Gastrocnemius medialis (tissue), 4 donors: ENCODE measurements around the gene FAM234A. TPM values are rescaled to one million over a fixed set of nuclear protein-coding genes. Genes with fewer than 3 reads are reported as not detected.

Source experiments
- ATAC-seq, 2 donors: fragments of 150-250 bp; one replicate each; pipeline ENCODE4 v1.9.1; 2016
- DNase-seq, 2 donors: peaks; one replicate each; pipeline ENCODE4 v3.0.0-alpha.2; 2019
- H3K27ac ChIP-seq, 4 donors: fragments of 200-600 bp; sonication (generic); 1 replicate in 1 of 4; 2 replicates in 3 of 4; pipeline ENCODE4 v1.5.1; 2016 to 2018; ENCODE audit warnings: mild to moderate bottlenecking in 2 of 4, moderate library complexity in 1 of 4
- H3K27me3 ChIP-seq, 3 donors: fragments of 200-600 bp; sonication (generic) in 2 of 3; 1 replicate in 1 of 3; 2 replicates in 2 of 3; pipeline versions ENCODE4 v1.5.1 to v1.6.0; 2016 to 2019; ENCODE audit warnings: mild to moderate bottlenecking in 1 of 3, moderate library complexity in 1 of 3
- H3K36me3 ChIP-seq, 2 donors: fragments of 200-600 bp; sonication (generic) in 1 of 2; one replicate each; pipeline ENCODE4 v1.5.1; 2017 to 2018
- H3K4me1 ChIP-seq, 2 donors: fragments of 200-600 bp; sonication (generic) in 1 of 2; one replicate each; pipeline ENCODE4 v1.5.1; 2016 to 2017; ENCODE audit warnings: mild to moderate bottlenecking in 2 of 2
- H3K4me3 ChIP-seq, 4 donors: fragments of 200-600 bp; sonication (generic) in 3 of 4; 1 replicate in 1 of 4; 2 replicates in 3 of 4; pipeline ENCODE4 v1.5.1; 2016 to 2019; ENCODE audit warnings: mild to moderate bottlenecking in 2 of 4
- H3K9me3 ChIP-seq, 3 donors: fragments of 200-600 bp; sonication (generic) in 2 of 3; 1 replicate in 1 of 3; 2 replicates in 2 of 3; pipeline ENCODE4 v1.5.1; 2016 to 2019
- POLR2A ChIP-seq, 2 donors: fragments of 450-650 bp; IDR thresholded peaks; one replicate each; pipeline ENCODE4 v1.6.1; 2017; ENCODE audit warnings: antibody characterized with exemption in 2 of 2, mild to moderate bottlenecking in 2 of 2, moderate library complexity in 2 of 2
- in situ Hi-C, 4 donors: fragments of 200-750 bp; cut with MboI; loops; one replicate each; pipeline versions ENCODE4 v1.15.0 to v1.8.0; 2017; ENCODE audit warnings: low sequenced_read_pairs in 4 of 4
- intact Hi-C: fragments of 100-400 bp; cut with DNase I; formaldehyde crosslinking; loops from one replicate; pipeline ENCODE4 v1.15.1; 2023; ENCODE audit warnings: low total_unique reads
- total RNA-seq, 4 donors: library from RNA; depleted of rRNA; stranded (reverse); fragments of >200 nt; gene quantifications; one replicate each; pipeline versions ENCODE4 v1.1.0 to v1.2.3, GENCODE V29; 2016
- TF ChIP-seq, protein P1 (sequence below), 5 experiments: fragments of 450-650 bp in 3 of 5; fragments of 200-600 bp in 2 of 5; sonication (generic) in 2 of 5; IDR thresholded peaks in 4 of 5; conservative IDR thresholded peaks in 1 of 5; 1 replicate in 4 of 5; 2 replicates in 1 of 5; pipeline ENCODE4 v1.5.1; 2016 to 2019; ENCODE audit warnings: antibody characterized with exemption in 5 of 5, mild to moderate bottlenecking in 3 of 5, moderate library complexity in 3 of 5

FAM234A gene
- total RNA-seq, 4 donors from 2014 or later: 85.2 to 288 (median 251) TPM

DNA sequence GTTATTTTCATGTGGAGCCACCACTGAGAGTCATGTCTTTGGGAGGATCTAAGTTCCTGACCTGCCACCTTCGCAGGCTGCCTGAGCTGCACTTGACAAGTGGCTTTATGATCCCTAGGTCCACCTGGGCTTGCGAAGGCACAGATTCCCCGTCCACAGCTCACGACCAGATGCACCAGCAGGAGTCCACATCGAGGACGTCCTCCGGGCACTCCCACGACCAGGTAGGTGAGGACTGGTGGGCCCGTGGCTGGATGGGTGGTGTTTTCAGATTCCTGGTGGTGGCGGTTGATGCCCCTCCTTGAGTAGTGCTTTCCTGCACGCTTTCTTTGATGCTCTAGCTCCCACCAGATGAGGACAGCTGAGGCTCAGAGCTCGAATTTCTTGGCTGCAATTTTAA lies 14.8 kb downstream of the FAM234A start:
- TF ChIP-seq, protein P1, sequence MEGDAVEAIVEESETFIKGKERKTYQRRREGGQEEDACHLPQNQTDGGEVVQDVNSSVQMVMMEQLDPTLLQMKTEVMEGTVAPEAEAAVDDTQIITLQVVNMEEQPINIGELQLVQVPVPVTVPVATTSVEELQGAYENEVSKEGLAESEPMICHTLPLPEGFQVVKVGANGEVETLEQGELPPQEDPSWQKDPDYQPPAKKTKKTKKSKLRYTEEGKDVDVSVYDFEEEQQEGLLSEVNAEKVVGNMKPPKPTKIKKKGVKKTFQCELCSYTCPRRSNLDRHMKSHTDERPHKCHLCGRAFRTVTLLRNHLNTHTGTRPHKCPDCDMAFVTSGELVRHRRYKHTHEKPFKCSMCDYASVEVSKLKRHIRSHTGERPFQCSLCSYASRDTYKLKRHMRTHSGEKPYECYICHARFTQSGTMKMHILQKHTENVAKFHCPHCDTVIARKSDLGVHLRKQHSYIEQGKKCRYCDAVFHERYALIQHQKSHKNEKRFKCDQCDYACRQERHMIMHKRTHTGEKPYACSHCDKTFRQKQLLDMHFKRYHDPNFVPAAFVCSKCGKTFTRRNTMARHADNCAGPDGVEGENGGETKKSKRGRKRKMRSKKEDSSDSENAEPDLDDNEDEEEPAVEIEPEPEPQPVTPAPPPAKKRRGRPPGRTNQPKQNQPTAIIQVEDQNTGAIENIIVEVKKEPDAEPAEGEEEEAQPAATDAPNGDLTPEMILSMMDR (IDR thresholded peaks at IDR 0.05 in 4 of 5, conservative IDR thresholded peaks at IDR 0.05 in 1 of 5): no peak
- TF ChIP-seq POLR2A (IDR thresholded peaks at IDR 0.05): no peak
- H3K9me3 ChIP-seq: no peaks in the 10 kb centered on the region
- H3K27me3 ChIP-seq: no peaks in the 10 kb centered on the region
- no peak overlapping the region for H3K4me3 ChIP-seq
- intact Hi-C loops (no loop called here), in situ Hi-C loops (no loop called here)
- peaks cover 1 to 4% of the 10 kb centered on the region in 2 donors for H3K4me1 ChIP-seq
- DNase-seq (no peak), ATAC-seq (no peak)
- H3K27ac ChIP-seq: no peak overlapping the region
- H3K36me3 ChIP-seq: peaks cover 0 to 39% of the 10 kb centered on the region in 2 donors

DNA sequence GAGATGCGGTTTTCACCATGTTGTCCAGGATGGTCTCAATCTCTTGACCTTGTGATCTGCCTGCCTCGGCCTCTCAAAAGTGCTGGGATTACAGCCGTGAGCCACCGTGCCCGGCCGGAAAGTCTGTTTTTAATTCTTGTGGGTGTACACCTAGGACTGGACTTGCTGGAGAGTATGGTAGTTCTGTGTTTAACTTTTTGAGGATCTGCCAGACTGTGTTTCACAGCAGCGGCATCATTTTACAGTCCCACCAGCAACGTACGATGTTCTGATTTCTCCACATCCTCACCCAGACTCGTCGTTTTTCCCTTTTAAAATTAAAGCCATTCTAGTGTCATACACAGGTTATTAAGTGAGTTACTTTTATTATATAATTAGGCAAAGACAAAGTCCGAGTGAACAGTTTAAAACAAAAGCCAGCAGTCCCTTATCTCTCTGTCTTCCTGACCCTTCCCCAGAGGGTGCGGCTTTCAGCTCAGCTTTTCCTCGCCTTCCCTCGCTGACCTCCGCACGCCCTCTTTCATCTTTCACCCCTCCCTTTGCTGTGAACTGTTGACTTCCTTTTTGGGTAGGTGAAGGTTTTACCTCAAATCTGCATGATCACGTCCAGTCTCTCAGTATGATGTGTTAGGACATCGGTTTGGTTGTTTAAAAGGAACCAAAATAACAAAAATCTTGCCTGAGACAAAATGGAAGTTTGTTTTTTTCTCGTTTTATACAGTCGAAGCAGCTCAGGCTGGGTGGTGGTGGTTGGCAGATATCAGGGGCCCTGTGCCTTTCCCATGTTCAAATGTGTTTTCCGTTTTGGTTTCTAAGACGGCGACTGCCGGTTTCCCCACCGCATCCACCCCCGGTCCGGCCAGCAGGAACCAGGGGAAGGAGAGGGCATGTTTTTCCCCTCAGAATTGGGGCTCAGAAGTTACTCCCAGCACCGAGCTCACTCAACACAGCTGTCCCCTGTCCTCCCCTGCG lies 18.0 kb downstream of the FAM234A start:
- Histone ChIP-seq H3K27me3 (no peaks in the 10 kb centered on the region), H3K36me3 (peaks cover 0 to 66% of the 10 kb centered on the region in 2 donors), H3K4me1 (no peaks in the 10 kb centered on the region), H3K9me3 (no peaks in the 10 kb centered on the region), H3K4me3 (no peak overlapping the region), H3K27ac (peak overlapping the region in 3 of 4 donors; percentile 3 to 33 (median 13))
- DNase-seq: no peak
- in situ Hi-C loops: no loop called here
- intact Hi-C loops: no loop called here
- ATAC-seq: no peak
- TF ChIP-seq POLR2A (IDR thresholded peaks at IDR 0.05): no peak
- TF ChIP-seq, protein P1 (IDR thresholded peaks at IDR 0.05 in 4 of 5, conservative IDR thresholded peaks at IDR 0.05 in 1 of 5): no peak

DNA sequence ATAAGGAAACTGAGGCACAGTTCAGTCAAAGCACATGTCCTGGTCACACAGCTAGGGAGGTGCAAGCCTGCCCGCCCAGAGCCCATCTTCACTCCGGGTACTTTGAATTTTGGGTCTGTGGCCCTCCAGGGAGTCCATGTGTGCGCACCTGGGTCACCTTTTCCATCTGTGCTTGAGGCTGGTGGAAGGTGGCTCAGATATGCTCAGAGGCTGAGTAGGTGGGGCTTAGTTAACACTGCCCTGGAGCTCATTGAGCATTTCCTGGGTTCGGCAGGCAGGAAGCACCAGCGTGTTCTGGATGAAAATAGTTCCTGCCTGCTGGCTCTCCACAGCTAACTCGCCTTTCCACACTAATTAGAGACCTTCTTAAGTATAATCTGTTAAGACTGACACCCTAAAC lies 19.2 kb downstream of the FAM234A start:
- H3K9me3 ChIP-seq: no peaks in the 10 kb centered on the region
- in situ Hi-C loops (no loop called here), intact Hi-C loops (no loop called here)
- DNase-seq (no peak), ATAC-seq (no peak)
- no peak overlapping the region for H3K27ac ChIP-seq
- no peaks in the 10 kb centered on the region for H3K27me3 ChIP-seq
- H3K4me1 ChIP-seq: no peaks in the 10 kb centered on the region
- TF ChIP-seq, protein P1 (IDR thresholded peaks at IDR 0.05 in 4 of 5, conservative IDR thresholded peaks at IDR 0.05 in 1 of 5): no peak
- no peak for TF ChIP-seq POLR2A (IDR thresholded peaks at IDR 0.05)
- H3K4me3 ChIP-seq: no peak overlapping the region
- peaks cover 0 to 63% of the 10 kb centered on the region in 2 donors for H3K36me3 ChIP-seq

DNA sequence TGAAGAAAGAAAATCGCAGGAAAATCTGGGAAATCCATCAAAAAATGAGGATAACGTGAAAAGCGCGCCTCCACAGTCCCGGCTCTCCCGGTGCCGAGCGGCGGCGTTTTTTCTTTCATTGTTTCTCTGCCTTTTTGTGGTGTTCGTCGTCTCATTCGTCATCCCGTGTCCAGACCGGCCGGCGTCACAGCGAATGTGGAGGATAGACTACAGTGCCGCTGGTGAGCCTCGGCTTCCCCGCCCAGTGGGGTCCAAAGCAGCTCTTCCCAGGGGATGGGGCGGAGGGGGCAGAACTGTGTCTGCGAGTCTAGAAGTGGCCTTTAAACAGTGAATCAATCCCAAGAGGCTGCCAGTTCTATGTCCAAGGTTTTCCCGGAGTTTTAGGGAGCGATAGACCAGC lies 19.8 kb downstream of the FAM234A start:
- Histone ChIP-seq H3K4me1 (no peaks in the 10 kb centered on the region), H3K4me3 (no peak overlapping the region), H3K27me3 (no peaks in the 10 kb centered on the region), H3K9me3 (no peaks in the 10 kb centered on the region), H3K36me3 (peaks cover 0 to 69% of the 10 kb centered on the region in 2 donors), H3K27ac (no peak overlapping the region)
- no peak for TF ChIP-seq POLR2A (IDR thresholded peaks at IDR 0.05)
- TF ChIP-seq, protein P1 (IDR thresholded peaks at IDR 0.05 in 4 of 5, conservative IDR thresholded peaks at IDR 0.05 in 1 of 5): no peak
- intact Hi-C loops (no loop called here), in situ Hi-C loops (no loop called here)
- no peak for DNase-seq
- no peak for ATAC-seq
